Gastrocnemius medialis (tissue), 4 donors: ENCODE data around the gene ROBO2. TPM values are rescaled to one million over a fixed set of nuclear protein-coding genes. Genes with fewer than 3 reads are reported as not detected.

Experiments used
- ATAC-seq, 2 donors: fragments of 150-250 bp; one replicate each; pipeline ENCODE4 v1.9.1; 2016
- DNase-seq, 2 donors: peaks; one replicate each; pipeline ENCODE4 v3.0.0-alpha.2; 2019
- H3K27ac ChIP-seq, 4 donors: fragments of 200-600 bp; sonication (generic); 1 replicate in 1 of 4; 2 replicates in 3 of 4; pipeline ENCODE4 v1.5.1; 2016 to 2018; ENCODE audit warnings: mild to moderate bottlenecking in 2 of 4, moderate library complexity in 1 of 4
- H3K27me3 ChIP-seq, 3 donors: fragments of 200-600 bp; sonication (generic) in 2 of 3; 1 replicate in 1 of 3; 2 replicates in 2 of 3; pipeline versions ENCODE4 v1.5.1 to v1.6.0; 2016 to 2019; ENCODE audit warnings: mild to moderate bottlenecking in 1 of 3, moderate library complexity in 1 of 3
- H3K36me3 ChIP-seq, 2 donors: fragments of 200-600 bp; sonication (generic) in 1 of 2; one replicate each; pipeline ENCODE4 v1.5.1; 2017 to 2018
- H3K4me1 ChIP-seq, 2 donors: fragments of 200-600 bp; sonication (generic) in 1 of 2; one replicate each; pipeline ENCODE4 v1.5.1; 2016 to 2017; ENCODE audit warnings: mild to moderate bottlenecking in 2 of 2
- H3K4me3 ChIP-seq, 4 donors: fragments of 200-600 bp; sonication (generic) in 3 of 4; 1 replicate in 1 of 4; 2 replicates in 3 of 4; pipeline ENCODE4 v1.5.1; 2016 to 2019; ENCODE audit warnings: mild to moderate bottlenecking in 2 of 4
- H3K9me3 ChIP-seq, 3 donors: fragments of 200-600 bp; sonication (generic) in 2 of 3; 1 replicate in 1 of 3; 2 replicates in 2 of 3; pipeline ENCODE4 v1.5.1; 2016 to 2019
- POLR2A ChIP-seq, 2 donors: fragments of 450-650 bp; IDR thresholded peaks; one replicate each; pipeline ENCODE4 v1.6.1; 2017; ENCODE audit warnings: antibody characterized with exemption in 2 of 2, mild to moderate bottlenecking in 2 of 2, moderate library complexity in 2 of 2
- in situ Hi-C, 4 donors: fragments of 200-750 bp; cut with MboI; loops; one replicate each; pipeline versions ENCODE4 v1.15.0 to v1.8.0; 2017; ENCODE audit warnings: low sequenced_read_pairs in 4 of 4
- intact Hi-C: fragments of 100-400 bp; cut with DNase I; formaldehyde crosslinking; loops from one replicate; pipeline ENCODE4 v1.15.1; 2023; ENCODE audit warnings: low total_unique reads
- total RNA-seq, 4 donors: library from RNA; depleted of rRNA; stranded (reverse); fragments of >200 nt; gene quantifications; one replicate each; pipeline versions ENCODE4 v1.1.0 to v1.2.3, GENCODE V29; 2016
- TF ChIP-seq, protein P1 (sequence below), 5 experiments: fragments of 450-650 bp in 3 of 5; fragments of 200-600 bp in 2 of 5; sonication (generic) in 2 of 5; IDR thresholded peaks in 4 of 5; conservative IDR thresholded peaks in 1 of 5; 1 replicate in 4 of 5; 2 replicates in 1 of 5; pipeline ENCODE4 v1.5.1; 2016 to 2019; ENCODE audit warnings: antibody characterized with exemption in 5 of 5, mild to moderate bottlenecking in 3 of 5, moderate library complexity in 3 of 5

ROBO2 gene
- total RNA-seq, 4 donors from 2014 or later, result 0.07 TPM; not detected in 3

DNA sequence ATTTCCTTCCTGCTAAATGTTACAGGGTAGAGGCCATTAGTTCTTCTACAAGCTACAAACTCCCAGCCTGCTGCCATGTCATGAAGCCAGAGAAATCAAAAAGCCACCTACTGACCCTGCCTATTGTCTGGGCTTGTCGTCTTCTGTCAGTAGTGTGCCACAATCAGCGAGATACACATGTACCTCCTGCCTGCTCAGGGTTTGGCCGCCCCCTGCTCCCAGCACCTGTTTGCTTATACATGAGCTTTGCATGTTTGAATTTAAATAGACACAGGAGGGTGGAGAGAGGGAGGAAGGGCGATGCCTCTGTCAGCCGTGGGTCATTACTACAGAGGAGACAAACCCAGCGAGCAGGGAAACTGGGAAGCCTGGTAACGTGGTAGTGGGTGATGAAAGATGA is 106.1 kb downstream of the ROBO2 start:
- H3K4me1 ChIP-seq, result no peaks in the 10 kb centered on the region
- no peak for TF ChIP-seq POLR2A (IDR thresholded peaks at IDR 0.05)
- TF ChIP-seq, protein P1, sequence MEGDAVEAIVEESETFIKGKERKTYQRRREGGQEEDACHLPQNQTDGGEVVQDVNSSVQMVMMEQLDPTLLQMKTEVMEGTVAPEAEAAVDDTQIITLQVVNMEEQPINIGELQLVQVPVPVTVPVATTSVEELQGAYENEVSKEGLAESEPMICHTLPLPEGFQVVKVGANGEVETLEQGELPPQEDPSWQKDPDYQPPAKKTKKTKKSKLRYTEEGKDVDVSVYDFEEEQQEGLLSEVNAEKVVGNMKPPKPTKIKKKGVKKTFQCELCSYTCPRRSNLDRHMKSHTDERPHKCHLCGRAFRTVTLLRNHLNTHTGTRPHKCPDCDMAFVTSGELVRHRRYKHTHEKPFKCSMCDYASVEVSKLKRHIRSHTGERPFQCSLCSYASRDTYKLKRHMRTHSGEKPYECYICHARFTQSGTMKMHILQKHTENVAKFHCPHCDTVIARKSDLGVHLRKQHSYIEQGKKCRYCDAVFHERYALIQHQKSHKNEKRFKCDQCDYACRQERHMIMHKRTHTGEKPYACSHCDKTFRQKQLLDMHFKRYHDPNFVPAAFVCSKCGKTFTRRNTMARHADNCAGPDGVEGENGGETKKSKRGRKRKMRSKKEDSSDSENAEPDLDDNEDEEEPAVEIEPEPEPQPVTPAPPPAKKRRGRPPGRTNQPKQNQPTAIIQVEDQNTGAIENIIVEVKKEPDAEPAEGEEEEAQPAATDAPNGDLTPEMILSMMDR (IDR thresholded peaks at IDR 0.05 in 4 of 5, conservative IDR thresholded peaks at IDR 0.05 in 1 of 5), result no peak
- H3K36me3 ChIP-seq, result no peaks in the 10 kb centered on the region
- ATAC-seq, result no peak
- no peaks in the 10 kb centered on the region for H3K27me3 ChIP-seq
- no peaks in the 10 kb centered on the region for H3K9me3 ChIP-seq
- no peak overlapping the region for H3K27ac ChIP-seq
- intact Hi-C loops (no loop called here), in situ Hi-C loops (no loop called here)
- DNase-seq, result no peak
- H3K4me3 ChIP-seq, result no peak overlapping the region

DNA sequence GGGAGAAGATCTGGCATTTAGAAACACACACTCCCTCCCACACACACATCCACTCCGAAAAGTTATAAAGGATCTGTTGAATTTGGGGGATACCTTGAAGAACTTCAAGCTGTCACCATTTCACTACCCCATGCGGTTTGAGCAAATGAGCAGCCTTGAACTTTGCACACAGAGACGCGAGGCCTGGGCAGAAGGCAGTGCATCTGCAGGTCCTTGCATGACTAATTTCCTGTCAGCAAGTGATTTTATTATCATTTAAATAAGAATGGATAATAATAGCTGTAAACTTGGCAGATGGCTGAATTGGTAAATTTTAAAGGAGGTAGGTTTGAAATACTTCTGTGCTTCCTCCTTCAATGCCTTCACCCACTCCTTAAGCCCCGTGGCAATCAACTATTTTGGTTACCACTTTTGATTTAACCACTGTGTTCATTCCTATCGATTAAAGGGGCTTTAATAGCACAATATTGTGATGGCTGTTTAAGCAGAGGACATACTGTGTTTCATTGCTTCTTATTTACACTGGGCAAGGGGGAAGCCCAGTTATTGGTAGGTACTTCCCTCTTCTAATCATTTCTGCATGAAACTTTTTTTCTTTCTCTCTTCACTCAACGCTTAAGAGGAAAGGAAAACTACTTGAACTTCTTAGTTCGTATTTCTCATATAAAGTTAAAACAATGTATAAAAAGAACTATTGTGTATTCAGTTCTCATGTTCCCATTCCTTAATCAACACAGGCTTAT is 108.1 kb downstream of the ROBO2 start:
- H3K27me3 ChIP-seq, result no peaks in the 10 kb centered on the region
- TF ChIP-seq, protein P1 (IDR thresholded peaks at IDR 0.05 in 4 of 5, conservative IDR thresholded peaks at IDR 0.05 in 1 of 5), result no peak
- no peak for TF ChIP-seq POLR2A (IDR thresholded peaks at IDR 0.05)
- DNase-seq (no peak), ATAC-seq (no peak)
- no peaks in the 10 kb centered on the region for H3K4me1 ChIP-seq
- no peak overlapping the region for H3K4me3 ChIP-seq
- no peaks in the 10 kb centered on the region for H3K36me3 ChIP-seq
- in situ Hi-C loops, result no loop called here
- intact Hi-C loops, result no loop called here
- no peaks in the 10 kb centered on the region for H3K9me3 ChIP-seq
- H3K27ac ChIP-seq, result no peak overlapping the region

DNA sequence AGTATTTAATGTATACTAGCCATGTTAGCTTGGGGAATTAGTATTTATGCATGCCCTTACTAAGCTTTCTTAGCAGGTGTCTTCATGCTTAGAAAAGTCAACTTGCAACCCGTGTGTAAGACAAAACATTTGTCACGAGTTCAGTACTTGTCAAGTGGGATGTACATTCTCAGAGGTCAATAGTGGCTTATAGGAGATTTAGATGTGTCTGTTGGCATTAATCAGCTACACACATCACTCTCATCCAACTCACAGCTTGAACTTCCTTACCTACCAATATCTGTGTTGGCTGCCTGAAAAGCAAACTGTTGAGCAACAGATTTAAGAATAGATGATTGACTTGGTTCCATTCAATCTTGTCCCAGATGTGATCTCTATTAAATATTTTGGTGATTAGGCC is 109.5 kb downstream of the ROBO2 start:
- TF ChIP-seq POLR2A (IDR thresholded peaks at IDR 0.05), result no peak
- TF ChIP-seq, protein P1 (IDR thresholded peaks at IDR 0.05 in 4 of 5, conservative IDR thresholded peaks at IDR 0.05 in 1 of 5), result no peak
- ATAC-seq, result no peak
- in situ Hi-C loops (no loop called here), intact Hi-C loops (no loop called here)
- Histone ChIP-seq H3K27me3 (no peaks in the 10 kb centered on the region), H3K4me3 (no peak overlapping the region), H3K36me3 (no peaks in the 10 kb centered on the region), H3K4me1 (no peaks in the 10 kb centered on the region), H3K9me3 (no peaks in the 10 kb centered on the region), H3K27ac (no peak overlapping the region)
- DNase-seq, result no peak

DNA sequence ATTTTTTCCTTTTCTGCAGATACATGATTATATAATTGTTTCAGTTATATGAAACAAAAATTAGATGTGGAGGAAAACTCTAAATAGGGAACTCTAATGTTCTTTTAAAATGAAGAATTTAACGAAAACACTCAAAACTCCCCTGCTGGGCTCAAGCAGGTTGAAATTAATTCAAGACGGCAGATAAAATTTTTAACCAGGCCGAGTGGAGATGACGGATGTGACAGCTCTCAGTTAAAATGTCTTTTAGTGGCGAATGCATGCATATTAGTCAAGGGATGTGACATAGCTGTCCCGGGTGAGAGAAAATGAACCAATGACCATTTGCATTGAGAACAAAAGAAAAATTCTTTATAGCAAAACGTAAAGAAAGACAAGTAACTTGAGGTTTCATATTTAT is 110.1 kb downstream of the ROBO2 start:
- no peaks in the 10 kb centered on the region for H3K9me3 ChIP-seq
- no peak for DNase-seq
- H3K36me3 ChIP-seq, result no peaks in the 10 kb centered on the region
- ATAC-seq, result no peak
- TF ChIP-seq, protein P1 (IDR thresholded peaks at IDR 0.05 in 4 of 5, conservative IDR thresholded peaks at IDR 0.05 in 1 of 5), result no peak
- TF ChIP-seq POLR2A (IDR thresholded peaks at IDR 0.05), result no peak
- H3K27ac ChIP-seq, result no peak overlapping the region
- no peaks in the 10 kb centered on the region for H3K27me3 ChIP-seq
- intact Hi-C loops, result no loop called here
- in situ Hi-C loops, result no loop called here
- no peaks in the 10 kb centered on the region for H3K4me1 ChIP-seq
- H3K4me3 ChIP-seq, result no peak overlapping the region

DNA sequence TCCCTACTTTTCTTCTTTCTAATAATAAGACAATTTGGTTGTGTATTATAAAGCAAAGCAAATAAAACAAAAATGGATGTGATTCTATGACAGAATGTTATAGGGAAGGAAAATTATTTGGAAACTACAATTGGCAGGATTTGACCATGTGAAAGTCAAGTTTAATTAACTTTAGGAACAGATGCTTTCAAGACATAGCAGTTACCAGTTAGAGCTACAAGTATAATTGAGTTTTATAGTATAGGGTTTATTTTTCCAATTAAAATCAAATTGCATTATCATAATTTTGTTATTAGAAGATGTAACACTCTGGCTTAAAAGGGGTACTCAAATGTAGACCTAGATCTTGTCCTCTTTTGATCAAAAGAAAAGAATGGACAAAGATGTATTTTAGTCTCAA is 110.9 kb downstream of the ROBO2 start:
- ATAC-seq (no peak), DNase-seq (no peak)
- intact Hi-C loops (no loop called here), in situ Hi-C loops (no loop called here)
- no peaks in the 10 kb centered on the region for H3K36me3 ChIP-seq
- no peak overlapping the region for H3K4me3 ChIP-seq
- H3K9me3 ChIP-seq, result no peaks in the 10 kb centered on the region
- no peaks in the 10 kb centered on the region for H3K4me1 ChIP-seq
- TF ChIP-seq POLR2A (IDR thresholded peaks at IDR 0.05), result no peak
- TF ChIP-seq, protein P1 (IDR thresholded peaks at IDR 0.05 in 4 of 5, conservative IDR thresholded peaks at IDR 0.05 in 1 of 5), result no peak
- no peak overlapping the region for H3K27ac ChIP-seq
- H3K27me3 ChIP-seq, result no peaks in the 10 kb centered on the region
